Dermis microvascular lymphatic vessel endothelial cell (primary cell): ENCODE measurements around the gene SOX5. TPM values are rescaled to one million over a fixed set of nuclear protein-coding genes. Genes with fewer than 3 reads are reported as not detected.
"Not testable (repeated sequence)": the region's sequence is repeated elsewhere in the genome, so short reads cannot be mapped to it uniquely, and the experiment has no call there.

Experiments used
- DNase-seq, 2 donors: peaks; one replicate each; pipeline versions ENCODE4 v3.0.0 to v3.0.0-alpha.2; 2010; ENCODE audit warnings: low read depth in 2 of 2
- total RNA-seq: library from RNA; depleted of rRNA; stranded (reverse); fragments of >200 nt; gene quantifications from 2 replicates; pipeline ENCODE4 v1.2.1, GENCODE V29; 2014

The SOX5 gene
- total RNA-seq, 1 donor from 2014 or later = under 0.01 TPM

GRCh38 chr12:23909551-23909950, 39.9 kb downstream of the SOX5 start:
- no peak for DNase-seq

- DNase-seq = no peak
These were observed 43.1 kb downstream of the SOX5 start for GRCh38 chr12:23906329-23906728.

- DNase-seq = no peak
These were observed 50.0 kb downstream of the SOX5 start for GRCh38 chr12:23899434-23899833.

- DNase-seq = no peak
These were observed 51.3 kb downstream of the SOX5 start for GRCh38 chr12:23898121-23898520.

DNA sequence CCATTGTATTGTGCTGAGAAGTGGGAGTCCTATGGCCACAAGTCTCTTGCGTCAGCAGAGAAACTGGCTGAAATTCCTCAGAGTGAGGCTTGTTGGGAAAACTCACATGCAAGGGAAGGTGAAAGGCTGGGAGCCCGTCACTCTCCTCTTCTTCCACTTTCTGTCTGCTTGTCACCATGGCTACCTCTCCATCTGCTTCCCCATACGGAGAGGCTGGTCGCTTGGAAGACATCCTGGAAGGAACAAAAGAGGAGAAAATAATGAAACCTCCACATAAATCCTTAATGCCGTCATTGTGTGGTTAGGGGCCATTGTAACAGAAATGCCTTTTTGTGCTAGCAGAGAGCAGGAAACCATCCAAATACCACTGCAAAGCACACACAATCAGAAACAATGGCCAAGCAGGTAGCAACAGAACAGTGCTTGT, 53.7 kb downstream of the SOX5 start:
- DNase-seq = no peak

- no peak for DNase-seq
These were observed 55.9 kb downstream of the SOX5 start for GRCh38 chr12:23893611-23894010.

DNA sequence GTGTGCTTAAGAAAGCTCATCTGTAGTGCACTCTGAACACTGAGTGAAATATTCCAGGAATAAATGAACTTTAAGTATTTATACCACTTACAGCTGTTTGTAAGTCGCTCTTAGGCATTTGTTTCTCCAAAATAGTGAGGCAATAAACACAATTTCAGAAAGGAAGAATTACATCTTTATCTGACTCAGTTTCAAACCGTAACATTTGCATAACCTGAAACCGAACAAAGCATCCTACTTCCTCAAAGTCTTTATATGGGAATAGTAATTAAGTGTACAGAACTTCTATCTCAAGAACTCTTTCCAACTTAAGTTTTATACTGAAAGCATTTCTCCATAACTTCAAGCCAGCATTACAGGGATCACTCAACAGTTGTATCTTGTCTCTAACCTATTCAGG, 58.4 kb downstream of the SOX5 start:
- no peak for DNase-seq

DNA sequence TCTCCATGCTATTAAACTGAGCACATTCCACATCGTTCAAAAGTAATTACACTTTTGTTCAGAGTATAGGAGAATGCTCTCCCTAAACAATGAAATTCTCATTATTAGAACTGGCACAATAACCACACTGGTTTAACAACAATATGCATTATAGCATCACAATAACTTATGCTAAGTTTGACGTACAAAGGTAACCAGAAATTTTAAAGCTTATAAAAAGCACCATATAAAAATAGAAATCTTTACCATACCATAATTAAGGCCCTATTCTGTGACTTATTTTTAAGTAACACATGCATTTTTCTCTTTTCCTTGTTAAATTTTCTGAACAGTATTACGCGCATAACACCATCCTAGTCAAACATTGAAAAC, 60.4 kb downstream of the SOX5 start:
- no peak for DNase-seq

DNA sequence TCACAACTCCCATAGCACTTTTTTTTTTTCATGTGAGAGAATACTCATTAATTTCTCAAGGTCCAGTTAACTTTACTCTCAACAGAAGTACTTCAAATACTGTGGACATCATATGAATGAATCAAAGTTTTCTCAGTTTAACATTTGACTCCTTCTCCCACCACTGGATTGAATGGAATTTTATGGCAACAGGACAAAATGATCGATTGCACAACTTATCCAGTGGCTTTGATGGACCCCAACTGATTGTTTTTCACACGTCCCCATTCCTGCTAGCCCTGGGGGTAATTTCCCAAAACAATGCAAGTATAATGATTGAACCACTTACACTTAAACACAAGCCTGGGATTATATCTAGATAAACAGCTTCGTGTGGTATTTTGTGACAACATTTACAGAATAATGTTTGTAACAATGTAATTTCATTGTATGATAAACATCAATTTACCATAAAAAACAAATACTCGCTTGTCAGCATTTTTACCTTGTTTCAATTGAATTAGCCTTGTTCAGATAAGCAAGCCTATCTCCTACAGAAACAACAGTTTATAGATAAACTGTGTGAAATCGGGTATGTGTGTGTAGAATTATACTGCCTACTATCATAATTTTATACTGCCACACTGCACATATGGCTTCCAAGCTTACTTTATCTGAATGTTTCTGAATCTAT, 60.9 kb downstream of the SOX5 start:
- DNase-seq = no peak

DNA sequence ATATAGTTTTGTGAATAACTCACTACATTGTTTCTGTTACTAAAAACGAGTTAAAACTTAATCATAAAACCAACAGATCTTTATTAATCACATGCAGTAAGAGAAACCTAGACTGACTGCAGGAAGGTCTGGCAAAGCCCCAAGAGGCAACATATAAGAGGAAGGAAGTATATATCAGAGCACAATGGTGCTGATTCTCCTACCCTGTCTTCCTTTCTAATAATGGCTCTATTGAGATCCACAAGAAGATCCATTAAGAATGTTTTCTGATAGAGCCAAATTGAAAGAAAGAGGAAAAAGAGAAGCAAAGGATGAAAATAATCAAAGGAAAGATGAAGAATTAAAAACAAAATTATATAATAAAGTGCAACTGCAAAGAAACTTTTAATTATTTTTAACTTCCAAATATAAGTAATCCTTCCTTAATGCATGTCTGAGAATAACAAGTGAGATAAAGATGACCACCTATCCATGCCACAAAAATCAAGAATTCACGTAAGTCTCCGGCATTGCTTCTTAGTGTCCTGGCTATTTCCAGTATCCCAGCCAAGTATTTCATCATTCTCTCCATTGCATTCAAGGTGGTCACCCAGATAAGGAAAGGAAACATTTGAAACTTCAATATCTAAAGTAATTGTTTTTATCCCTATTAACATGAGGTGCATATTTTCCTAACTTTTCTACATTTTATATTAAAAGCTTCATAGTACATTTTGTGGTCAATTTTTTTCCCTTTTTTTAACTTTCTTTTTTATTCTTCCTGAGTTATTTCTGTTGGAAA, 62.2 kb downstream of the SOX5 start:
- no peak for DNase-seq

GRCh38 chr12:23885394-23885793, 64.1 kb downstream of the SOX5 start:
- no peak for DNase-seq

- DNase-seq = no peak
These were observed 64.6 kb downstream of the SOX5 start for GRCh38 chr12:23884909-23885308.

DNA sequence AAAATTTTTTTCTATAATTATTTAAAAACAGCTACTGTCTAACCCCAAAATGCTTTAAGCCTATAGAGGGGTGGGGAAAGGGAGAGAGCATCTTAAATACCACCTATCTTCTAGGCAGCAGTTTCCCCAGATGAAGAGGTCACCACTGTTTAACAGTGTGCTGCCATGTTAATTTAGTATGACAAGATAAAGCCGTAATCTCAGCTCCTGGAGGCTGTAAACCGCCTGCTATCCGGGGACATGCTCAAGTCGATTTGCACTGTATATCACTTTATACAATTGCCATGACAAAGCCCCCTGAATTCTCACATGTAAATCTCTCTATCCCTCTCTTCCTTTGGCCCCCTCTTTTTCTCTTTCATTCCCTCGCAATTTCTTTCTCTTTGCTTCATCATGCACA, 68.5 kb downstream of the SOX5 start:
- no peak for DNase-seq

- DNase-seq = not testable (repeated sequence)
These were observed 72.9 kb downstream of the SOX5 start for GRCh38 chr12:23876618-23877017.

DNA sequence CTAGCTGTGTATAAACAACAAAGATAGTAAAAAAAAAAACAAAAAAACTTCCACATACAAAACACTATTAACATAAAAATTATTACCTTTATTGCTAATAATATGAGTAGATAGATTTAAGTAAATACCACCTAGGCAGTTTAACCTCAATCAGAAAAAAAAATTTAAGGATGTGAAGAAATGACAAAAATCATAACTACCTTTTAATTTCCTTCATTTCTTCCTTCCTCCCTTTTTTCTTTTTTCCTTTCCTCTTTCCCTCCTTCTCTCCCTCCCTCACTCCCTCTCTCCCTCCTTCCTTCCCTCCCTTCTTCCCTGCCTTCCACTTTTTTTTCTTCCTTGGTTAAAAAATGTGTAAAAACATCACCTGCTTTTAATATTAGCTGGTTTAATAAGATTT, 81.7 kb downstream of the SOX5 start:
- no peak for DNase-seq

DNA sequence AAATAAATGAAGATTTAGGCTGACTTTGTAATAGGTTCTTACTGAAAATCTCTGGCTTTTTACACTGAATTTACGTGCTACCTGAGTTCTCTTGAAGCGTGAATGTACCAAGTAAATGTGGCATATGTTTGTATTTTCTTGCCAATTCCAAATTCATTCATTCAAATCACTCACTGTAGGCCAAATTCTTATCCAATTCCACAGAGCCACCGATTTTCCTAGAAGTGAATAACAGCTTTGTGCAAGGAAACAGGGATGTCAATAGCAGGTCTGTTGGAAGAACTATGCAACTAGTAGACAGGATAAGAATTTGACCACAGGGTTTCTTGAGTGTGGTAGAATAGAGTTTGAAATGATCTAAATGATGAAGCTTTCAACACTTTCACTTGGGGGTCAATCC, 86.8 kb downstream of the SOX5 start:
- no peak for DNase-seq

- no peak for DNase-seq
These were observed 89.5 kb downstream of the SOX5 start for GRCh38 chr12:23860019-23860418.

DNA sequence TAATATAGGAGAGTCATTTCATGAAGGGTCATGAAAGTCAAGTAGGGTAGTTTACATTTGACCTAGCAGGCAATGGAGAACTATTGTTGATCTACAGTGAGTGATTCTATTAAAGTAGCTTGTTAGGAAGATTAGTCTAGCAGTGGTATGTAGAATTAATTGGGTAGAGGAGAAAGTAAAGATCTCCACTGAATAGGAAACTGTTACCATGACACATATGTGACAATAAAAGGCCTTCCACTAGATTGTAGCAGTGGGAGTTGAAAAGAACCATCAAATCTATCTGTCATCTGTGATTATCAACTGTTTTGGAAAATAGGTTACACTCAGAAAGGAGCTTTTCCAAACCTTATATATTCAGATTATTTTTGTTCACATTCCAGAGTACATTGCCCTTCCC, 92.3 kb downstream of the SOX5 start:
- no peak for DNase-seq

DNA sequence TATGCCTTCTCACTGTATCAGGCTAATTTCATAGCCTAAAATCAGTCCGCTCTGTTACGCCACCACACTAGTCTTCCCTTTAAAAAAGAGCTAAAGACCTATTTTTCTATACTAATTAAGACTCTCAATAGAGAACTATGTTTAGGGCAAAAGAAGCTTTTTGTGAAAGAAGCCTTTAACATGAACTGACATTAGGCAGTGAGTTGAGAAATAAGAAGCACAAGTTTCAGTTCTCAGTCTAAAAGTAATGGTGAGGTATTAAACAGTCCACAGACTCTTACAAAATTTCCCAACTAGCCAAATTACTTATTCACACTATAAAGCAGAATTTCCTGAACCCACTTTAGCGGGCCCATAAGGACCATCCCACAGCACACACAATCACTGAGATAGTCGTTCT, 93.7 kb downstream of the SOX5 start:
- DNase-seq = no peak

DNA sequence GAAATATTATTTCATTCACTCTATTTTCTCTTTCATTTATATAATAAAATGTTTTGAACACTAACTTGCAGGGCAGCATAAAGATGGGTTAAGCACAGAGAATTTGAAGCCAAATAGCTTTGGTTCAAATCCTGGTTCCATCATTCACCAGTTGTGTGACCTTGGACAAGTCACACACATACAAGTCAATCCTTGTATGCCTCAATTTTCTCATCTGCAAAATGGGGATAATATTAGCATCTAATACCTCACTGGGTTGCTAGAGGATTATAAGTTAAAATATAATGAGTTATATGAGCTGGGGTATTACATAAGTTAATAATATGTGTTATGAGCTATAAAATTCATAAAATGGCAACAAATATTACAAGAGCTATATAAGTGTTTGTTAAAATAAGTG, 94.9 kb downstream of the SOX5 start:
- DNase-seq = no peak

GRCh38 chr12:23853640-23854039, 95.8 kb downstream of the SOX5 start:
- DNase-seq = no peak

DNA sequence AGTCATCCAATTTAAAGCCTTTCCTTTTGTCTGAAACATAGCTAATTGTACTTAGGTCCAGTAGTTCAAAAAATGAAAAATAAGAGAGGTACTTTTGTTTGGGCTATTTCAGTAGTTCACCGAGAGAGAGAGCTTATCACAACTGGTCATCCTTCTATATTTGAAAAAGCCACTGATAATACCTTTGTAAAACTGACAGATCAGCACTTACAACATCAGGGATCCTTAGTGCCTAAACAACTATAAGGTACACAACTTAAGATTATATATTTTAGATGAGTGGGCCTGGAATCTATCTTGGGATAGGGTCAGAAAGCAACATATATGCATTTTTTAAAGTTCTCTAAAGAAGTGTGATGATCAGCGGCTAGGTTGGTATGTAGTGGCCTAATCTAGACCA, 97.9 kb downstream of the SOX5 start:
- no peak for DNase-seq

DNA sequence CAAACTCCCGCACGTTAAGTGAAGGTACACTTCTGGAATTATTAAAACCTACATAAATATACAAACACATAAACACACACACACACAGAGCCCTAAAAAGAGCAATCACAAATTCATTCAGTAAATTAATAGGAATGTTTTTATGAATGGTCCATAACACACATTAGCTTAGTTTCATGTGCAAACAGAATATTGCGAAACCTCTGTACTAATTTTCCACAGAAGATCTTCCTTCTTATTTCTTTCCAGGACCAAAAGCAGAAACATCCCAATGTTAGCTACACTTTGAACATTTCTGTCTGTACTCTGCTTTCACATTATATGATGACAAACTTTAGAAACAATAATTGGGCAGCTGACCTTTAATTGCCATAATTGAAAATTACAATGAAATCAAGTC, 101.6 kb downstream of the SOX5 start:
- no peak for DNase-seq
